ENCODE measurements around the gene FES.

- TF ChIP-seq CTCF (IDR thresholded peaks at IDR 0.05 in 4 of 5, conservative IDR thresholded peaks at IDR 0.05 in 1 of 5) = no peak
- peak; percentile 49 to 68 for TF ChIP-seq POLR2A (IDR thresholded peaks at IDR 0.05)
These were observed 18.8 kb downstream of the FES start, which contains the start of gene MAN2A2 for GRCh38 chr15:90902840-90903732.

Data from gastrocnemius medialis (tissue), 4 donors.